Ovary (tissue), 3 donors: ENCODE results near the gene SDR42E2.

ENCODE experiments used
- EP300 ChIP-seq: sonication (generic); formaldehyde crosslinking; IDR thresholded peaks from one replicate; pipeline ENCODE4 v1.6.1; 2017; ENCODE audit warnings: antibody characterized with exemption
- POLR2A ChIP-seq: fragments of 450-650 bp; IDR thresholded peaks from one replicate; pipeline ENCODE4 v1.6.1; 2017; ENCODE audit warnings: antibody characterized with exemption, mild to moderate bottlenecking, moderate library complexity
- TF ChIP-seq, protein P1 (sequence below), 3 donors: fragments of 450-650 bp in 2 of 3; fragments of 200-600 bp in 1 of 3; IDR thresholded peaks; one replicate each; pipeline versions ENCODE4 v1.5.1 to v1.8.0; 2016 to 2022; ENCODE audit warnings: antibody characterized with exemption in 3 of 3, mild to moderate bottlenecking in 1 of 3
- donor health status: DM: no; HTN: no; CAD: no.

DNA sequence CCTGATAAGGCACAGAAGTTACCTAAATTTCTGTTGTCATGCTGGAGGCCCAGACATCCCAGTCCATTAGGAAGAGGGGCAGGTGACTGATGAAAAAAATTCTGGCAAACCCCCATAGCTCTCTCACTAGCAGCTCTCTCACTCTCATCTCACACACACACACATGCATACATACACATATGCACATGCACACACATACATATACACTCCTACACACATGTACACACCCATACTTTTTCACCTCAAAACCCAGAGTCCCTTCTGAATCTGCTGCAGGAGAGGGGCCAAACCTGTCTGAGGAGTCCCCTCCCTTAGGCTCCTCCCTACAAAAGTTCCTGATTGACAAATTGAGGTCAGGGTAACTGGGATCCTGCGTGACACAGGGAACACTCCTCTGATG is 22.6 kb upstream of the SDR42E2 start:
- TF ChIP-seq, protein P1, sequence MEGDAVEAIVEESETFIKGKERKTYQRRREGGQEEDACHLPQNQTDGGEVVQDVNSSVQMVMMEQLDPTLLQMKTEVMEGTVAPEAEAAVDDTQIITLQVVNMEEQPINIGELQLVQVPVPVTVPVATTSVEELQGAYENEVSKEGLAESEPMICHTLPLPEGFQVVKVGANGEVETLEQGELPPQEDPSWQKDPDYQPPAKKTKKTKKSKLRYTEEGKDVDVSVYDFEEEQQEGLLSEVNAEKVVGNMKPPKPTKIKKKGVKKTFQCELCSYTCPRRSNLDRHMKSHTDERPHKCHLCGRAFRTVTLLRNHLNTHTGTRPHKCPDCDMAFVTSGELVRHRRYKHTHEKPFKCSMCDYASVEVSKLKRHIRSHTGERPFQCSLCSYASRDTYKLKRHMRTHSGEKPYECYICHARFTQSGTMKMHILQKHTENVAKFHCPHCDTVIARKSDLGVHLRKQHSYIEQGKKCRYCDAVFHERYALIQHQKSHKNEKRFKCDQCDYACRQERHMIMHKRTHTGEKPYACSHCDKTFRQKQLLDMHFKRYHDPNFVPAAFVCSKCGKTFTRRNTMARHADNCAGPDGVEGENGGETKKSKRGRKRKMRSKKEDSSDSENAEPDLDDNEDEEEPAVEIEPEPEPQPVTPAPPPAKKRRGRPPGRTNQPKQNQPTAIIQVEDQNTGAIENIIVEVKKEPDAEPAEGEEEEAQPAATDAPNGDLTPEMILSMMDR (IDR thresholded peaks at IDR 0.05): no peak
- no peak for TF ChIP-seq POLR2A
- no peak for TF ChIP-seq EP300
